ENCODE measurements around the gene PBX1.

The PBX1 gene

GRCh38 chr1:164739189-164739588 is 180.2 kb downstream of the PBX1 start:
- Histone ChIP-seq H3K4me1 (ENCODE audit: low read length) (no peaks in the 10 kb centered on the region), H3K4me3 (ENCODE audit: low read length) (no peak overlapping the region), H3K9ac (ENCODE audit: low read length) (no peak overlapping the region), H3K4me2 (ENCODE audit: low read depth, low read length) (no peak overlapping the region), H2AFZ (ENCODE audit: low read length) (no peak overlapping the region), H3K27ac (ENCODE audit: low read length) (no peak overlapping the region), H3F3A (ENCODE audit: insufficient read depth, low read length) (no peaks in the 10 kb centered on the region), H3K36me3 (replicated peaks; ENCODE audit: insufficient read depth, low read length) (no peaks in the 10 kb centered on the region), H3K9me2 (replicated peaks; ENCODE audit: insufficient read depth, low read length) (no peaks in the 10 kb centered on the region), H3K27me3 (replicated peaks; ENCODE audit: insufficient read depth, low read length) (no peaks in the 10 kb centered on the region), H4K20me1 (ENCODE audit: insufficient read depth, low read length) (no peaks in the 10 kb centered on the region), H3K79me2 (ENCODE audit: low read length) (no peaks in the 10 kb centered on the region), H3K9me3 (replicated peaks; ENCODE audit: insufficient read depth, low read length) (no peaks in the 10 kb centered on the region)
- no peak for DNase-seq
- no peak for TF ChIP-seq CTCF (IDR thresholded peaks at IDR 0.05; ENCODE audit: low read length)
- no peak for TF ChIP-seq EZH2phosphoT487 (IDR thresholded peaks at IDR 0.05; ENCODE audit: low read length)
- TF ChIP-seq EZH2 (optimal IDR thresholded peaks at IDR 0.05; ENCODE audit: low read depth, low read length), result no peak

GRCh38 chr1:164740000-164740526 is 181.1 kb downstream of the PBX1 start:
- Histone ChIP-seq H3K4me2 (ENCODE audit: low read depth, low read length) (no peak overlapping the region), H2AFZ (ENCODE audit: low read length) (no peak overlapping the region), H3K4me3 (ENCODE audit: low read length) (no peak overlapping the region), H3K27me3 (replicated peaks; ENCODE audit: insufficient read depth, low read length) (no peaks in the 10 kb centered on the region), H3F3A (ENCODE audit: insufficient read depth, low read length) (no peaks in the 10 kb centered on the region), H4K20me1 (ENCODE audit: insufficient read depth, low read length) (no peaks in the 10 kb centered on the region), H3K79me2 (ENCODE audit: low read length) (no peaks in the 10 kb centered on the region), H3K9me2 (replicated peaks; ENCODE audit: insufficient read depth, low read length) (no peaks in the 10 kb centered on the region), H3K9me3 (replicated peaks; ENCODE audit: insufficient read depth, low read length) (no peaks in the 10 kb centered on the region), H3K27ac (ENCODE audit: low read length) (no peak overlapping the region), H3K9ac (ENCODE audit: low read length) (no peak overlapping the region), H3K36me3 (replicated peaks; ENCODE audit: insufficient read depth, low read length) (no peaks in the 10 kb centered on the region), H3K4me1 (ENCODE audit: low read length) (no peaks in the 10 kb centered on the region)
- TF ChIP-seq EZH2 (optimal IDR thresholded peaks at IDR 0.05; ENCODE audit: low read depth, low read length), result no peak
- TF ChIP-seq EZH2phosphoT487 (IDR thresholded peaks at IDR 0.05; ENCODE audit: low read length), result no peak
- no peak for TF ChIP-seq CTCF (IDR thresholded peaks at IDR 0.05; ENCODE audit: low read length)
- no peak for DNase-seq

DNA sequence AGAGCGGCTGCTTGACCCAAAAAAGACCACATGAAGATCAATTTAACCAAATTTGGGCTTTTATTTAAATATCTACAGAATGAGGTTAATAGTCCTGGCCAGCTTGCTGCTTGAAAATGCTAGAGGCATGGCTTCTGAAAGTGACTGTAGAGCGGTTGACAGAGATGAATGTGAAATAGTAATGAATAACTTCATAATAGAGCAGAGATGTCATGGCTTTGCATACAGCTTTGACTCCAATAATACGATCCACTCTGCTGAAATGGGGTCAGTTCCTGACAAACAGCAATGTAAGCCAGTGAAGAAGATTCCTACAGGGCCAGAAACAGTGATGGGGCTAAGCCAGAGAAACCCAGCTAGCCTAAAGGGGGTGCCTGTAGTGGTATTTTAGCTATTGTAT is 183.8 kb downstream of the PBX1 start:
- no peak overlapping the region for H2AFZ ChIP-seq (ENCODE audit: low read length)
- H3K9me3 ChIP-seq (replicated peaks; ENCODE audit: insufficient read depth, low read length), result no peaks in the 10 kb centered on the region
- no peaks in the 10 kb centered on the region for H3K79me2 ChIP-seq (ENCODE audit: low read length)
- H3K4me1 ChIP-seq (ENCODE audit: low read length), result no peaks in the 10 kb centered on the region
- no peak for DNase-seq
- H3K4me3 ChIP-seq (ENCODE audit: low read length), result no peak overlapping the region
- H3K9ac ChIP-seq (ENCODE audit: low read length), result no peak overlapping the region
- no peaks in the 10 kb centered on the region for H4K20me1 ChIP-seq (ENCODE audit: insufficient read depth, low read length)
- no peak overlapping the region for H3K4me2 ChIP-seq (ENCODE audit: low read depth, low read length)
- H3K9me2 ChIP-seq (replicated peaks; ENCODE audit: insufficient read depth, low read length), result no peaks in the 10 kb centered on the region
- H3K36me3 ChIP-seq (replicated peaks; ENCODE audit: insufficient read depth, low read length), result no peaks in the 10 kb centered on the region
- H3K27ac ChIP-seq (ENCODE audit: low read length), result no peak overlapping the region
- H3F3A ChIP-seq (ENCODE audit: insufficient read depth, low read length), result no peaks in the 10 kb centered on the region
- no peaks in the 10 kb centered on the region for H3K27me3 ChIP-seq (replicated peaks; ENCODE audit: insufficient read depth, low read length)
- no peak for TF ChIP-seq CTCF (IDR thresholded peaks at IDR 0.05; ENCODE audit: low read length)
- no peak for TF ChIP-seq EZH2 (optimal IDR thresholded peaks at IDR 0.05; ENCODE audit: low read depth, low read length)
- TF ChIP-seq EZH2phosphoT487 (IDR thresholded peaks at IDR 0.05; ENCODE audit: low read length), result no peak
